Endothelial cell (in vitro differentiated cells): ENCODE results near the gene PAM. TPM values are rescaled to one million over a fixed set of nuclear protein-coding genes. Genes with fewer than 3 reads are reported as not detected.

Source experiments
- DNase-seq: peaks from one replicate; pipeline ENCODE4 v3.0.0; 2021; ENCODE audit warnings: low spot score
- H3K27ac Mint-ChIP-seq: one replicate; pipeline ENCODE4 v1.8.0; 2021; ENCODE audit warnings: mixed read lengths, inconsistent platforms; ENCODE audit not compliant: unreplicated experiment
- H3K27me3 Mint-ChIP-seq: one replicate; pipeline ENCODE4 v1.8.0; 2021; ENCODE audit warnings: mild to moderate bottlenecking, moderate library complexity, mixed read lengths, inconsistent platforms; ENCODE audit not compliant: unreplicated experiment
- H3K36me3 Mint-ChIP-seq: one replicate; pipeline ENCODE4 v1.8.0; 2021; ENCODE audit warnings: mild to moderate bottlenecking, low read depth, mixed read lengths, inconsistent platforms; ENCODE audit not compliant: unreplicated experiment
- H3K4me1 Mint-ChIP-seq: one replicate; pipeline ENCODE4 v1.8.0; 2021; ENCODE audit warnings: mild to moderate bottlenecking, mixed read lengths, inconsistent platforms; ENCODE audit not compliant: unreplicated experiment
- H3K4me3 Mint-ChIP-seq: one replicate; pipeline ENCODE4 v1.8.0; 2021; ENCODE audit warnings: mild to moderate bottlenecking, mixed read lengths, inconsistent platforms; ENCODE audit not compliant: unreplicated experiment
- H3K9me3 Mint-ChIP-seq: one replicate; pipeline ENCODE4 v1.8.0; 2021; ENCODE audit warnings: mixed read lengths, inconsistent platforms; ENCODE audit not compliant: unreplicated experiment
- CTCF ChIP-seq: fragments of 200-600 bp; sonication (generic); IDR thresholded peaks from one replicate; pipeline ENCODE4 v1.5.0; 2021; ENCODE audit warnings: antibody characterized with exemption; ENCODE audit not compliant: unreplicated experiment
- total RNA-seq: library from RNA; stranded (reverse); fragmentation: NEBNext Ultra II Directional; extraction: Animal tissue kit (Norgen Biotek cat#: 25700); gene quantifications from one replicate; pipeline ENCODE4 v1.2.1, GENCODE V29; 2021; ENCODE audit not compliant: unreplicated experiment

Gene PAM
- total RNA-seq, 1 donor from 2014 or later = 255 TPM

DNA sequence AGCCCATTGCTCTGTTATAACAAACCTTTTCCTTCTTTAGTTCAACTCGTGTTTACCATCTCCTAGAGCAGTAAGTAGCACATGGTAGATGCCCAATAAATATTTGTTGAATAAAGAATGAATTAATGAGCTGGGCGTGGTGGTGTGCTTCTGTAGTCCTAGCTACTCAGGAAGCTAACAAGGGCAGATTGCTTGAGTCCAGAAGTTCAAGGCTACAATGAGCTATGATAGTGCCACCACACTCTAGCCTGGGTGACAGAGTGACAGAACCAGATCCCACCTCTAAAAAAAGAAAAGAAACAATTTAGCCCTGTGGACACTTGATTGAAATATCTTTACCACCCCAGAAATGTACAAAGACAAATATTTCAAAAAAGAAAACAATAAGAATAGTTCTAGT lies 14.6 kb upstream of the PAM start:
- no peak overlapping the region for H3K27ac Mint-ChIP-seq
- no peaks in the 10 kb centered on the region for H3K36me3 Mint-ChIP-seq
- no peak overlapping the region for H3K4me3 Mint-ChIP-seq
- TF ChIP-seq CTCF = no peak
- no peak for DNase-seq
- peaks cover 4% of the 10 kb centered on the region for H3K4me1 Mint-ChIP-seq
- peaks cover 2% of the 10 kb centered on the region for H3K27me3 Mint-ChIP-seq
- no peaks in the 10 kb centered on the region for H3K9me3 Mint-ChIP-seq

- no peak for TF ChIP-seq CTCF
- Mint-ChIP-seq H3K27me3 (peaks cover 2% of the 10 kb centered on the region), H3K4me3 (no peak overlapping the region), H3K36me3 (no peaks in the 10 kb centered on the region), H3K27ac (no peak overlapping the region), H3K9me3 (no peaks in the 10 kb centered on the region), H3K4me1 (peaks cover 4% of the 10 kb centered on the region)
- DNase-seq = no peak
Measured at GRCh38 chr5:102742215-102742614, 12.9 kb upstream of the PAM start.

DNA sequence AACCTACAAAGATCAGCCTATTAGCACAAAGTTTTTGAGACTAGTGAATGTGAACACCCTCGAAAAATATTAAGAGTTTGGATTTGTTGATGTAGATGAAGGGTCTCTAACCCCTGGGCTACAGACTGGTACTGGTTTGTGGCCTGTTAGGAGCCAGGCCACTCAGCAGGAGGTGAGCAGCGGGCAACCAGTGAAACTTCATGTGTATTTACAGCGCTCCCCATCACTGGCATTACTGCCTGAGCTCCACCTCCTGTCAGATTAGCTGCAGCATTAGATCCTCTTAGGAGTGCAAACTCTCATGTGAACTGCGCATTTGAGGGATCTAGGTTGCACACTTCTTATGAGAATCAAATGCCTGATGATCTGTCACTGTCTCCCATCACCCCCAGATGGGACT lies 11.2 kb upstream of the PAM start:
- no peaks in the 10 kb centered on the region for H3K36me3 Mint-ChIP-seq
- no peaks in the 10 kb centered on the region for H3K9me3 Mint-ChIP-seq
- DNase-seq = no peak
- H3K4me1 Mint-ChIP-seq = peaks cover 8% of the 10 kb centered on the region
- TF ChIP-seq CTCF = no peak
- no peak overlapping the region for H3K27ac Mint-ChIP-seq
- peaks cover 2% of the 10 kb centered on the region for H3K27me3 Mint-ChIP-seq
- H3K4me3 Mint-ChIP-seq = no peak overlapping the region

DNA sequence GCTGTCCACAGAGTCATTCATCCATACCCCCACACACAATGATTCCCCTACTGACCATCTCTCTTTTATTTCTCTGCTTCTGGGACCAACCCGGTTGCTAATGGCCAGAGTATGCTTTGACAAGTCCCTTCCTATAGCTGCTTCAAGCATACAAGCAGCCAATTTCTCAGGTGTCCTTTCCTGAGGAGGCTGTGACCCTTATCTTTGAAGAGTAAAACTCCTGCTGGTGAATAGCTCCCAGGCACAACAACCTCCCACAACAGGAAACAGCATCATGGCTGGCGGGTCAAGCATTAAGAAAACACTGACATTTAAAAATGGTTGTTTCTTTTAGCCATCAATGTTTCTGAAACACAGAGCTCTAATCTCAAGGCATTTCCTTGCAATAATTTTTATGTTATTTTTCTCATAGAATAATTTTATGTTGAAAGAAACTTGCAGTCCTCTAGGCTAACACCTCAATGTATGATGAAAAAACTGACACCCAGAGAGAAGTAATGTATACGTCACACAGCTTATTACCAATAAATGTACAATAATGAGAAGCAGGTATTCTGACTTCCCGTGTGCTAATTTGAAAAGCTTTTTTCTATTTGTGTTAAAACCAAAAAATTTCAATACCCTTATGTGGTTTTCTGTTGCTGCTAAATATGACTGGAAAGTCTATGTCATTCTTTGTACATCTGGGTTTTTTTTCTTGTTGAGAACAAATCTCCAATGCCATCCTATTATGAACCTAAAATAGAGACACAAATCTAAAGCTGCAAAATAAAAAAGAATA lies 7.5 kb upstream of the PAM start:
- Mint-ChIP-seq H3K9me3 (no peaks in the 10 kb centered on the region), H3K27ac (no peak overlapping the region), H3K36me3 (no peaks in the 10 kb centered on the region), H3K4me3 (no peak overlapping the region), H3K4me1 (peaks cover 8% of the 10 kb centered on the region), H3K27me3 (peaks cover 3% of the 10 kb centered on the region)
- DNase-seq = no peak
- no peak for TF ChIP-seq CTCF

GRCh38 chr5:102749416-102750030 lies 5.6 kb upstream of the PAM start:
- Mint-ChIP-seq H3K27ac (no peak overlapping the region), H3K27me3 (peaks cover 12% of the 10 kb centered on the region), H3K4me3 (no peak overlapping the region), H3K9me3 (no peaks in the 10 kb centered on the region), H3K36me3 (peaks cover 8% of the 10 kb centered on the region), H3K4me1 (peaks cover 10% of the 10 kb centered on the region)
- DNase-seq = no peak
- no peak for TF ChIP-seq CTCF
